NT2/D1 (cell line): ENCODE measurements around the gene PDGFRA.
"Not testable (repeated sequence)": the region's sequence is repeated elsewhere in the genome, so short reads cannot be mapped to it uniquely, and the experiment has no call there.

Experiments
- SUZ12 ChIP-seq: IDR thresholded peaks from 2 replicates; pipeline ENCODE4 v1.6.1; 2011; ENCODE audit not compliant: insufficient read length, insufficient read depth; ENCODE audit errors: extremely low read depth
- YY1 ChIP-seq: IDR thresholded peaks from 2 replicates; pipeline ENCODE4 v1.6.1; 2011; ENCODE audit not compliant: insufficient read length, insufficient read depth
- ZNF274 ChIP-seq: IDR thresholded peaks from 2 replicates; pipeline ENCODE4 v1.6.1; 2011; ENCODE audit warnings: mild to moderate bottlenecking, low read depth, low read length

DNA sequence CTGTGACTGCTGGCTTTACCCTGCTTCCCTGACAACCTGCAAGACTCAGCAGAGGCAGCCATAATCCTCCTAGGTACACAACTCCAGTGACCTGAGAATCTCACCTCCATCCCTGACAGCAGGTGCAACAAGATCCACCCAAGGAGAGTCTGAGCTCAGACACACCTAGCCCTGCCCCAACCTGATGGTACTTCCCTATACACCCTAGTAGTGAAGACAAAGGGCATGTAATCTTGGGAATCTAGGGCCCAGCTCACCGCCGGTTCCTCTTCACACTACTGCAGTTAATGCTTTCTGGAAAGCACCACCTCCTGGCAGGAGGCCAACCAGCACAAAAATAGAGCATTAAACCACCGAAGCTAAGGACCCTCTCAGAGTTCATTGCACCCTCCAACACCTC lies 113.0 kb downstream of the PDGFRA start:
- TF ChIP-seq ZNF274, SUZ12, YY1: not testable (repeated sequence)
